Ishikawa (cell line): ENCODE results near the gene SATB1.

Source experiments
- CEBPB ChIP-seq: IDR thresholded peaks from 2 replicates; pipeline ENCODE4 v1.6.1; 2012
- CREB1 ChIP-seq: IDR thresholded peaks from 2 replicates; pipeline ENCODE4 v1.6.1; 2012; ENCODE audit warnings: low read depth
- EGR1 ChIP-seq: IDR thresholded peaks from 2 replicates; pipeline ENCODE4 v1.6.1; 2012
- EP300 ChIP-seq: IDR thresholded peaks from 2 replicates; pipeline ENCODE4 v1.6.1; 2012; ENCODE audit warnings: borderline replicate concordance
- FOXM1 ChIP-seq: IDR thresholded peaks from 2 replicates; pipeline ENCODE4 v1.6.1; 2012; ENCODE audit warnings: low read depth, borderline replicate concordance
- MAX ChIP-seq: IDR thresholded peaks from 2 replicates; pipeline ENCODE4 v1.6.1; 2012
- NFIC ChIP-seq: IDR thresholded peaks from 2 replicates; pipeline ENCODE4 v1.6.1; 2012
- RAD21 ChIP-seq: IDR thresholded peaks from 2 replicates; pipeline ENCODE4 v1.6.1; 2012; ENCODE audit warnings: low read depth
- REST ChIP-seq: IDR thresholded peaks from 2 replicates; pipeline ENCODE4 v1.6.1; 2012; ENCODE audit warnings: low read depth, mild to moderate bottlenecking
- TAF1 ChIP-seq: IDR thresholded peaks from 2 replicates; pipeline ENCODE4 v1.6.1; 2012; ENCODE audit warnings: low read depth, mild to moderate bottlenecking
- TCF12 ChIP-seq: IDR thresholded peaks from 2 replicates; pipeline ENCODE4 v1.6.1; 2012; ENCODE audit warnings: low read depth
- TEAD4 ChIP-seq: IDR thresholded peaks from 2 replicates; pipeline ENCODE4 v1.6.1; 2012
- USF1 ChIP-seq: IDR thresholded peaks from 2 replicates; pipeline ENCODE4 v1.6.1; 2012
- YY1 ChIP-seq: IDR thresholded peaks from 2 replicates; pipeline ENCODE4 v1.6.1; 2012; ENCODE audit warnings: low read depth
- ZBTB7A ChIP-seq: IDR thresholded peaks from 2 replicates; pipeline ENCODE4 v1.6.1; 2012; ENCODE audit warnings: low read depth

The SATB1 gene

GRCh38 chr3:18424729-18425640 is at the start of gene SATB1:
Gene SATB1 (minus strand): TSS chr3:18425339. CDS start chr3:18420967, 4,372 bp downstream.
- no peak for TF ChIP-seq TAF1
- peak; percentile 22; the same call in 1 of the 2 replicates for TF ChIP-seq EP300
- no peak for TF ChIP-seq CEBPB
- TF ChIP-seq MAX, result no peak
- no peak for TF ChIP-seq REST
- no peak for TF ChIP-seq TEAD4
- peak; percentile 10; the same call in 1 of the 2 replicates for TF ChIP-seq ZBTB7A
- no peak for TF ChIP-seq YY1
- no peak for TF ChIP-seq FOXM1
- no peak; the same call in 1 of the 2 replicates for TF ChIP-seq TCF12
- no peak for TF ChIP-seq USF1

- TF ChIP-seq FOXM1, result no peak
- TF ChIP-seq EP300, result no peak
- TF ChIP-seq ZBTB7A, result no peak
- TF ChIP-seq USF1, result no peak
- TF ChIP-seq NFIC, result no peak
- no peak for TF ChIP-seq REST
- TF ChIP-seq EGR1, result no peak
- TF ChIP-seq TAF1, result no peak
- TF ChIP-seq TCF12, result no peak
- TF ChIP-seq RAD21, result no peak
- no peak for TF ChIP-seq YY1
- TF ChIP-seq MAX, result no peak
Measured at GRCh38 chr3:18474202-18474601, 49.1 kb upstream of the SATB1 start.

- TF ChIP-seq REST (no peak), EGR1 (no peak), CREB1 (no peak), TEAD4 (no peak), TCF12 (no peak), TAF1 (no peak), RAD21 (no peak), CEBPB (no peak), MAX (no peak), NFIC (no peak), YY1 (no peak), USF1 (no peak), FOXM1 (no peak), EP300 (no peak), ZBTB7A (no peak)
Measured at GRCh38 chr3:18469775-18470174, 44.6 kb upstream of the SATB1 start.
